Jurkat, Clone E6-1 (cell line): ENCODE results near the gene COBLL1.

Experiments used
- DNase-seq: peaks from one replicate; pipeline ENCODE4 v3.0.0-alpha.2; 2011; ENCODE audit warnings: low read depth, low spot score
- H3K4me3 ChIP-seq: 2 replicates; pipeline ENCODE4 v1.5.1; 2011; ENCODE audit warnings: mild to moderate bottlenecking, low read length, control low read depth, moderate library complexity

Gene COBLL1

GRCh38 chr2:164794432-164795231 is 47.0 kb downstream of the COBLL1 start:
- H3K4me3 ChIP-seq, result no peak overlapping the region
- DNase-seq, result no peak

GRCh38 chr2:164794016-164794415 is 47.6 kb downstream of the COBLL1 start:
- DNase-seq, result no peak
- no peak overlapping the region for H3K4me3 ChIP-seq

GRCh38 chr2:164793529-164793928 is 48.1 kb downstream of the COBLL1 start:
- H3K4me3 ChIP-seq, result no peak overlapping the region
- DNase-seq, result no peak

GRCh38 chr2:164792316-164793170 is 49.1 kb downstream of the COBLL1 start:
- DNase-seq, result no peak
- H3K4me3 ChIP-seq, result no peak overlapping the region

- no peak for DNase-seq
Measured at GRCh38 chr2:164789968-164790367, 51.7 kb downstream of the COBLL1 start.

GRCh38 chr2:164786787-164787186 is 54.8 kb downstream of the COBLL1 start:
- H3K4me3 ChIP-seq, result no peak overlapping the region
- DNase-seq, result no peak

More at GRCh38 chr2:164789968-164790367, 51.7 kb downstream of the COBLL1 start:
- H3K4me3 ChIP-seq, result no peak overlapping the region

- no peak overlapping the region for H3K4me3 ChIP-seq
- no peak for DNase-seq
Measured at GRCh38 chr2:164785457-164785856, 56.2 kb downstream of the COBLL1 start.

GRCh38 chr2:164784376-164784775 is 57.2 kb downstream of the COBLL1 start:
- DNase-seq, result no peak
- no peak overlapping the region for H3K4me3 ChIP-seq

- no peak for DNase-seq
- H3K4me3 ChIP-seq, result no peak overlapping the region
Measured at GRCh38 chr2:164782323-164782722, 59.3 kb downstream of the COBLL1 start.

- no peak for DNase-seq
Measured at GRCh38 chr2:164781394-164781793, 60.2 kb downstream of the COBLL1 start.

GRCh38 chr2:164780611-164781178 is 60.9 kb downstream of the COBLL1 start:
- DNase-seq, result no peak
- no peak overlapping the region for H3K4me3 ChIP-seq

More at GRCh38 chr2:164781394-164781793, 60.2 kb downstream of the COBLL1 start:
- no peak overlapping the region for H3K4me3 ChIP-seq

- no peak for DNase-seq
Measured at GRCh38 chr2:164779383-164780057, 62.1 kb downstream of the COBLL1 start.

GRCh38 chr2:164778723-164779122 is 62.9 kb downstream of the COBLL1 start:
- no peak for DNase-seq
- H3K4me3 ChIP-seq, result no peak overlapping the region

More at GRCh38 chr2:164779383-164780057, 62.1 kb downstream of the COBLL1 start:
- no peak overlapping the region for H3K4me3 ChIP-seq

- no peak overlapping the region for H3K4me3 ChIP-seq
- DNase-seq, result no peak
Measured at GRCh38 chr2:164777847-164778461, 63.7 kb downstream of the COBLL1 start.

GRCh38 chr2:164773635-164774034 is 68.0 kb downstream of the COBLL1 start:
- no peak overlapping the region for H3K4me3 ChIP-seq
- DNase-seq, result no peak

GRCh38 chr2:164773091-164773490 is 68.5 kb downstream of the COBLL1 start:
- DNase-seq, result no peak
- H3K4me3 ChIP-seq, result no peak overlapping the region

GRCh38 chr2:164771897-164772296 is 69.7 kb downstream of the COBLL1 start:
- H3K4me3 ChIP-seq, result no peak overlapping the region
- no peak for DNase-seq

- no peak overlapping the region for H3K4me3 ChIP-seq
- no peak for DNase-seq
Measured at GRCh38 chr2:164770421-164770916, 71.2 kb downstream of the COBLL1 start.

GRCh38 chr2:164766954-164767320 is 74.7 kb downstream of the COBLL1 start:
- H3K4me3 ChIP-seq, result no peak overlapping the region
- DNase-seq, result no peak
